ENCODE data around the gene FAM83B. TPM values are rescaled to one million over a fixed set of nuclear protein-coding genes. Genes with fewer than 3 reads are reported as not detected.

Gene FAM83B
- total RNA-seq, 1 experiment from 2014 or later = 15.6 TPM

DNA sequence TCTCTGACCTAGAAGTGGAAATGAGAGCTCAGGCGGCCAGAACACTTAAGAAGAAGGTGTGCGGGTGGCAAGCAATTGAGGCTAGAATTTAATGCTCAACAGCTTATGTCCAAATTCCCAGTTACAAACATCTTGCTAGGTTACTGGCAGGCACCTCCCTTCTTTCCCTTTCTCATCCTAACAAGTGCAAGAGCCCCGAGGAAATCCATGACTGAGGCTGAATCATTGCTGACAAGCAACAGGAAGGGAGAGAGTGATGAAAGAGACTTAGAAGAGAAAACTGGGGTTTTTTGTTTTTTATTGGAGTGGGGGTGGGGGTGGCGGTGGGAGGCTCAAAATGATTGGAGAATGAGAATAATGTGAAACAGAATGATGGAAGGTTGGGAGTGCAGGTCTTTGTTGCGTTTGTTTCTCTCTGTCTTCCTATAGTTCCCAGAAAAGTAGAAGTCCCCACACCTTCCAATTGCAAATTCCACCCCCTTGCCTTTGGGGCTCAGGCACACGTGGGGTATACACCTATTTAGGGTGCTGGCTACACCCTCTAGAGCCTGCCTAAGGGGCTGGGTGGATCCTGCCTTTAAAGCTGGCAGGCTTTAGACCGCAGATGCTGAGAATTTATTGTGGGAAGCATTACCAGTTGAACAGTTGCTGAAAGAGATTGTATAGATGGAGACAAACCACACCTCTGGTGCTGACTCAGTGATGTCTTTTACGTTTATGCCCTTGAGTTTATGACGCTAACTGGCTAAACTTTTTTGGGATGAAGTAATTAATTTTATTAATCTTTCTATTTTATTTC is 1.4 kb downstream of the FAM83B start:
- peak; percentile 40 to 84 for DNase-seq
- CTCF ChIA-PET = interaction anchor here (0.7 kb wide), 1 partner anchor 227 kb away, joined by 3 read pairs; no protein-coding TSS in a partner anchor
- Histone ChIP-seq H3K9me3 (ENCODE audit: insufficient read depth, low read depth) (no peaks in the 10 kb centered on the region), H3K9me2 (ENCODE audit: insufficient read depth) (no peaks in the 10 kb centered on the region), H3K36me3 (ENCODE audit: low read depth) (peaks cover 2% of the 10 kb centered on the region; the same call in 1 of the 2 replicates), H3K27ac (peak overlapping the region; percentile 93), H4K20me1 (ENCODE audit: insufficient read depth) (no peaks in the 10 kb centered on the region), H3K4me2 (peak overlapping the region; percentile 99), H3F3A (ENCODE audit: insufficient read depth, low read depth) (peaks cover 25% of the 10 kb centered on the region), H3K79me2 (ENCODE audit: low read depth) (peaks cover 43% of the 10 kb centered on the region), H3K4me1 (replicated peaks; ENCODE audit: insufficient read depth) (peaks cover 40% of the 10 kb centered on the region), H3K4me3 (peak overlapping the region; percentile 73), H2AFZ (peak overlapping the region; percentile 97), H3K27me3 (ENCODE audit: insufficient read depth, low read depth) (no peaks in the 10 kb centered on the region)
- BruUV-seq (replicated peaks) = no TSS peak
- intact Hi-C loops (cut with micrococcal nuclease; ENCODE audit: unreplicated experiment) = loop anchor here (2.0 to 10.0 kb wide), 4 partner anchors 87 to 207 kb away; no protein-coding TSS in a partner anchor
- TF ChIP-seq EZH2 (IDR thresholded peaks at IDR 0.05; ENCODE audit: low read depth) (no peak), CTCF (conservative IDR thresholded peaks at IDR 0.05) (no peak)
- POLR2A ChIA-PET (ENCODE audit: unreplicated experiment) = interaction anchor here (0.5 kb wide), 1 partner anchor 148 kb away, joined by 5 read pairs; no protein-coding TSS in a partner anchor

DNA sequence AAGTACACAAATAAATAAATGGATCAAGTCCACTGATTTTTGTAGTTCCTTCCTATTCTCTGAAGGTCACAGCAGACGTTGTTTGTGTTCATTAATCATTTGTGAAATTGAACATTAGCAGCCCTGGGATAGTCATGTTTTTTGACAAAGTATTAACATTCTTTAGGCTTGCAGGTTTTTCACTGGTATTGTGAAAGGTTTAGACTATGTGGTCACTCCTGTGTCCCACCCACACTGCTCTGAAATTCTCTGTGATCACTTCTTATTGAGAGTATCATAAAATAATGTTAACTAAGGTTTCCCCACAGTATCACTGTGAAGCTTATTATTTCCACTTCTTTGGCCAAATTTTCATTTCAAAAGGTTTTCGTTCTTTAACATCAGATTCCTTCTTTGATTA is 3.5 kb downstream of the FAM83B start:
- CTCF ChIA-PET = no interaction called here
- H2AFZ ChIP-seq = no peak overlapping the region
- no peak for DNase-seq
- BruUV-seq (replicated peaks) = no TSS peak
- H3K36me3 ChIP-seq (ENCODE audit: low read depth) = peaks cover 13% of the 10 kb centered on the region; the same call in 1 of the 2 replicates
- H4K20me1 ChIP-seq (ENCODE audit: insufficient read depth) = no peaks in the 10 kb centered on the region
- TF ChIP-seq EZH2 (IDR thresholded peaks at IDR 0.05; ENCODE audit: low read depth) (no peak), CTCF (conservative IDR thresholded peaks at IDR 0.05) (no peak)
- peak overlapping the region; percentile 99; the same call in 1 of the 2 replicates for H3K4me2 ChIP-seq
- H3K79me2 ChIP-seq (ENCODE audit: low read depth) = peaks cover 61% of the 10 kb centered on the region
- POLR2A ChIA-PET (ENCODE audit: unreplicated experiment) = no interaction called here
- no peaks in the 10 kb centered on the region for H3K9me2 ChIP-seq (ENCODE audit: insufficient read depth)
- H3K4me1 ChIP-seq (replicated peaks; ENCODE audit: insufficient read depth) = peaks cover 39% of the 10 kb centered on the region
- no peak overlapping the region for H3K4me3 ChIP-seq
- H3K27me3 ChIP-seq (ENCODE audit: insufficient read depth, low read depth) = no peaks in the 10 kb centered on the region
- peaks cover 5% of the 10 kb centered on the region; the same call in 1 of the 2 replicates for H3K9me3 ChIP-seq (ENCODE audit: insufficient read depth, low read depth)
- intact Hi-C loops (cut with micrococcal nuclease; ENCODE audit: unreplicated experiment) = no loop called here
- H3F3A ChIP-seq (ENCODE audit: insufficient read depth, low read depth) = peaks cover 25% of the 10 kb centered on the region
- H3K27ac ChIP-seq = no peak overlapping the region

DNA sequence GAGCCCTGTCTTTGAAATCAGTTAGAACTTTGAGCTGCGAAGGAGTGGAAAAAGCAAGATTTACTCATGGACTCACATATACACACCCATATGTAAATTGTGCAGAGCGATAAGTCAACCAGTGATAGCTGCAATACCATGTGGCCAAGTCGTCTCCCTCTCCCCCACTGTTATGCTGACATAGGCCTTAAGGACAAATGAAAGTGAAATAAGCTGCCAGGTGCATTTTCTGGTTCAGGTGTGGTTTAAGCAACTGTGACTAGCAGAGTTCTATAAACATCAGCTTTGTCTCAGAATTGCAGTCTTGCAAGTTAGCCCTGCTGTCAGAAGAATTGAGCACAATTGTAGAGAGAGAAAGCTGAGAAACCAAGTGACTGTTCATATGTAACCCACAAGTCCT is 9.6 kb downstream of the FAM83B start:
- Histone ChIP-seq H3K79me2 (ENCODE audit: low read depth) (peaks cover 38% of the 10 kb centered on the region), H3K27me3 (ENCODE audit: insufficient read depth, low read depth) (no peaks in the 10 kb centered on the region), H3K9me2 (ENCODE audit: insufficient read depth) (no peaks in the 10 kb centered on the region), H3K4me3 (no peak overlapping the region), H3F3A (ENCODE audit: insufficient read depth, low read depth) (no peaks in the 10 kb centered on the region), H3K27ac (no peak overlapping the region), H3K4me2 (no peak overlapping the region), H2AFZ (no peak overlapping the region), H4K20me1 (ENCODE audit: insufficient read depth) (no peaks in the 10 kb centered on the region), H3K4me1 (replicated peaks; ENCODE audit: insufficient read depth) (no peaks in the 10 kb centered on the region), H3K9me3 (ENCODE audit: insufficient read depth, low read depth) (peaks cover 5% of the 10 kb centered on the region; the same call in 1 of the 2 replicates), H3K36me3 (ENCODE audit: low read depth) (peaks cover 17% of the 10 kb centered on the region; the same call in 1 of the 2 replicates)
- DNase-seq = no peak
- CTCF ChIA-PET = interaction anchor here (0.6 kb wide), 1 partner anchor 543 kb away, joined by 3 read pairs; no protein-coding TSS in a partner anchor
- BruUV-seq (replicated peaks) = no TSS peak
- TF ChIP-seq EZH2 (IDR thresholded peaks at IDR 0.05; ENCODE audit: low read depth) (no peak), CTCF (conservative IDR thresholded peaks at IDR 0.05) (no peak)
- POLR2A ChIA-PET (ENCODE audit: unreplicated experiment) = no interaction called here
- intact Hi-C loops (cut with micrococcal nuclease; ENCODE audit: unreplicated experiment) = no loop called here
